Loucy (cell line): ENCODE measurements around the gene CPNE2.

Source experiments
- H2AFZ ChIP-seq: fragments of 200-600 bp; sonication (generic); 2 replicates; pipeline ENCODE4 v1.6.0; 2016; ENCODE audit warnings: antibody characterized with exemption, mild to moderate bottlenecking, low read length, moderate library complexity
- H3F3A ChIP-seq: fragments of 200-600 bp; 2 replicates; pipeline ENCODE4 v1.6.0; 2016; ENCODE audit warnings: antibody characterized with exemption, low read depth, mild to moderate bottlenecking
- H3K27me3 ChIP-seq: fragments of 200-600 bp; sonication (generic); 2 replicates; pipeline ENCODE4 v1.6.1; 2014; ENCODE audit warnings: low read length, mild to moderate bottlenecking; ENCODE audit not compliant: insufficient read depth, poor library complexity, severe bottlenecking
- H3K36me3 ChIP-seq: fragments of 200-600 bp; sonication (generic); 2 replicates; pipeline ENCODE4 v1.6.1; 2016; ENCODE audit warnings: low read length; ENCODE audit not compliant: insufficient read depth
- H3K4me1 ChIP-seq: fragments of 200-600 bp; sonication (generic); 2 replicates; pipeline ENCODE4 v1.5.1; 2014; ENCODE audit warnings: low read length, mild to moderate bottlenecking; ENCODE audit not compliant: insufficient read depth, poor library complexity, severe bottlenecking
- H3K4me2 ChIP-seq: fragments of 200-600 bp; sonication (generic); 2 replicates; pipeline ENCODE4 v1.6.0; 2014; ENCODE audit warnings: antibody characterized with exemption, low read length, low read depth, mild to moderate bottlenecking; ENCODE audit not compliant: poor library complexity, severe bottlenecking
- H3K4me3 ChIP-seq: fragments of 200-600 bp; sonication (generic); 2 replicates; pipeline ENCODE4 v1.5.1; 2014; ENCODE audit warnings: low read length, mild to moderate bottlenecking, mixed read lengths; ENCODE audit not compliant: poor library complexity, severe bottlenecking
- H3K79me2 ChIP-seq: fragments of 200-600 bp; sonication (generic); 2 replicates; pipeline ENCODE4 v1.6.1; 2014; ENCODE audit warnings: low read length; ENCODE audit not compliant: insufficient read depth
- H3K9ac ChIP-seq: fragments of 200-600 bp; sonication (generic); 2 replicates; pipeline ENCODE4 v1.6.0; 2014; ENCODE audit warnings: mild to moderate bottlenecking, low read depth, low read length, moderate library complexity; ENCODE audit not compliant: poor library complexity, severe bottlenecking
- H3K9me2 ChIP-seq: fragments of 200-600 bp; sonication (generic); replicated peaks from 2 replicates; pipeline ENCODE4 v1.6.1; 2016; ENCODE audit warnings: low read depth, low read length, mixed read lengths
- H3K9me3 ChIP-seq: fragments of 200-600 bp; sonication (generic); 2 replicates; pipeline ENCODE4 v1.6.1; 2014; ENCODE audit warnings: mild to moderate bottlenecking, antibody characterized with exemption, low read length, low read depth; ENCODE audit not compliant: insufficient read depth
- H4K20me1 ChIP-seq: fragments of 200-600 bp; sonication (generic); 2 replicates; pipeline ENCODE4 v1.6.0; 2014; ENCODE audit warnings: antibody characterized with exemption, low read length, mild to moderate bottlenecking; ENCODE audit not compliant: insufficient read depth, poor library complexity, severe bottlenecking
- EZH2phosphoT487 ChIP-seq: fragments of 200-600 bp; IDR thresholded peaks from 2 replicates; pipeline ENCODE4 v1.6.1; 2018; ENCODE audit warnings: antibody characterized with exemption, mild to moderate bottlenecking, moderate library complexity, borderline replicate concordance
- TF ChIP-seq, protein P1 (sequence below): fragments of 200-600 bp; sonication (generic); conservative IDR thresholded peaks from 2 replicates; pipeline ENCODE4 v1.5.1; 2014; ENCODE audit warnings: mild to moderate bottlenecking, antibody characterized with exemption, low read length

CPNE2 gene

GRCh38 chr16:57051696-57052228 is 40.6 kb upstream of the CPNE2 start:
- Histone ChIP-seq H2AFZ (no peak overlapping the region), H3K36me3 (peaks cover 61% of the 10 kb centered on the region; the same call in 1 of the 2 replicates), H3K4me1 (no peaks in the 10 kb centered on the region), H4K20me1 (no peaks in the 10 kb centered on the region), H3K9me2 (no peaks in the 10 kb centered on the region), H3K4me3 (no peak overlapping the region), H3K27me3 (no peaks in the 10 kb centered on the region), H3K9me3 (no peaks in the 10 kb centered on the region), H3K9ac (no peak overlapping the region), H3K4me2 (no peak overlapping the region), H3F3A (no peaks in the 10 kb centered on the region), H3K79me2 (0 out of 2 replicates have a peak, but pooled peaks cover 2% of the 10 kb centered on the region)
- TF ChIP-seq, protein P1, sequence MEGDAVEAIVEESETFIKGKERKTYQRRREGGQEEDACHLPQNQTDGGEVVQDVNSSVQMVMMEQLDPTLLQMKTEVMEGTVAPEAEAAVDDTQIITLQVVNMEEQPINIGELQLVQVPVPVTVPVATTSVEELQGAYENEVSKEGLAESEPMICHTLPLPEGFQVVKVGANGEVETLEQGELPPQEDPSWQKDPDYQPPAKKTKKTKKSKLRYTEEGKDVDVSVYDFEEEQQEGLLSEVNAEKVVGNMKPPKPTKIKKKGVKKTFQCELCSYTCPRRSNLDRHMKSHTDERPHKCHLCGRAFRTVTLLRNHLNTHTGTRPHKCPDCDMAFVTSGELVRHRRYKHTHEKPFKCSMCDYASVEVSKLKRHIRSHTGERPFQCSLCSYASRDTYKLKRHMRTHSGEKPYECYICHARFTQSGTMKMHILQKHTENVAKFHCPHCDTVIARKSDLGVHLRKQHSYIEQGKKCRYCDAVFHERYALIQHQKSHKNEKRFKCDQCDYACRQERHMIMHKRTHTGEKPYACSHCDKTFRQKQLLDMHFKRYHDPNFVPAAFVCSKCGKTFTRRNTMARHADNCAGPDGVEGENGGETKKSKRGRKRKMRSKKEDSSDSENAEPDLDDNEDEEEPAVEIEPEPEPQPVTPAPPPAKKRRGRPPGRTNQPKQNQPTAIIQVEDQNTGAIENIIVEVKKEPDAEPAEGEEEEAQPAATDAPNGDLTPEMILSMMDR = no peak
- no peak for TF ChIP-seq EZH2phosphoT487

DNA sequence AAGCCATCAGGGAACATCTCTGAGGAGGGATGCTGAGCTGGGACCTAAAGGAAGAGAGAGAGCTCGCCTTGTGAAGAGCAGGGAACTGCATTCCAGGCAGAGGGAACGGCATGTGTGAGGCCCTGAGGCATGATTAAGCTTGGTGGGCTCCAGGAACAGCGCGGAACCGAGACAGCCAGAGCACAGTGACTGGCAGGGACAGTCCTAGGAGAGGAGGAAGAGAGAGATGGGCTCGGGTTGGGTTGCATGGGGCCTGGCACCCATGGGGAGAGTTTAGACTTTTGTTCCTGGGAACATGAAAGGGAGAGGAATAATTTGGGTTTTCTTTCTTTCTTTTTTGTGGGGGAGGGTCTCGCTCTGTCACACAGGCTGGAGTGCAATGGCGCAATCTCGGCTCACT is 39.2 kb upstream of the CPNE2 start:
- Histone ChIP-seq H3K4me3 (no peak overlapping the region), H3K9me2 (no peaks in the 10 kb centered on the region), H3K9ac (no peak overlapping the region), H3K27me3 (no peaks in the 10 kb centered on the region), H3K36me3 (peaks cover 59% of the 10 kb centered on the region; the same call in 1 of the 2 replicates), H3K4me2 (no peak overlapping the region), H3K79me2 (no peaks in the 10 kb centered on the region), H3K4me1 (no peaks in the 10 kb centered on the region), H3F3A (no peaks in the 10 kb centered on the region), H2AFZ (no peak overlapping the region), H3K9me3 (no peaks in the 10 kb centered on the region), H4K20me1 (no peaks in the 10 kb centered on the region)
- TF ChIP-seq, protein P1 = no peak
- no peak for TF ChIP-seq EZH2phosphoT487

DNA sequence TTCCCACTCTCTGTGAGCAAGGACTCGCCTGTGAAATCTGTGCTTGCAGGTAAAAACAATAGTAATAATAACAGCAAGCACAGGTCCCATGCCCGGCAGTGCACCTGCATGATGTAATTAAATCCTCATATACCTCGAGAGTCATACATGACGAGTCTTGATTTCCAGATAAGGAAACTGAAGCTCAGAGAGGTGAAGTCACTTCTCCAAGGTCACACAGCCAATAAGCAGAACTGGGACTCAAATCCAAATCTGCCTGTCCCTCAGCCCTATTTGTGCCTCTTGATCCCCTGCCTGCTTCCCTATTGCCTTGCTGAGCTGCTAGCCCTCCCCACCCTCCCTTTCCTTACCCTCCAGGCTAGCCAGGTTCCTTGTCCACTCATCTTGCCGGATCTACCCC is 38.0 kb upstream of the CPNE2 start:
- Histone ChIP-seq H3K9me2 (no peaks in the 10 kb centered on the region), H3K79me2 (no peaks in the 10 kb centered on the region), H4K20me1 (no peaks in the 10 kb centered on the region), H3K4me3 (no peak overlapping the region), H3F3A (no peaks in the 10 kb centered on the region), H3K27me3 (no peaks in the 10 kb centered on the region), H3K9ac (no peak overlapping the region), H3K36me3 (peaks cover 64% of the 10 kb centered on the region; the same call in 1 of the 2 replicates), H2AFZ (no peak overlapping the region), H3K9me3 (no peaks in the 10 kb centered on the region), H3K4me1 (no peaks in the 10 kb centered on the region), H3K4me2 (no peak overlapping the region)
- TF ChIP-seq, protein P1 = no peak
- TF ChIP-seq EZH2phosphoT487 = no peak
